IMR-90 (cell line): ENCODE measurements around the gene C11orf68. TPM values are rescaled to one million over a fixed set of nuclear protein-coding genes. Genes with fewer than 3 reads are reported as not detected.

Experiments used
- ATAC-seq: fragments of 200-7000 bp; cut with Tn5 transposase; 2 replicates; pipeline ENCODE4 v1.9.1; 2020; ENCODE audit warnings: low read depth, mild to moderate bottlenecking, moderate library complexity
- BruUV-seq: library from RNA; stranded (reverse); fragments of 400-500 nt; replicated peaks from 2 replicates; lab custom pipeline; 2021; lab: Mats Ljungman, UMichigan
- CTCF ChIA-PET: fragments of 300-600 bp; formaldehyde crosslinking; extraction: SDS; loops from one replicate; lab custom pipeline; 2021; ENCODE audit warnings: antibody characterized with exemption; lab: Yijun Ruan, JAX
- POLR2A ChIA-PET: fragments of 300-600 bp; sonication (Branson Sonifier 250); formaldehyde crosslinking; loops from one replicate; lab custom pipeline; 2022; ENCODE audit warnings: antibody characterized with exemption; ENCODE audit not compliant: unreplicated experiment; lab: Charles Lee
- DNase-seq: peaks from one replicate; pipeline ENCODE4 v3.0.0; 2013
- H2AFZ ChIP-seq: replicated peaks from 2 replicates; pipeline ENCODE3; 2013; ENCODE audit warnings: low read length, mild to moderate bottlenecking; ENCODE audit not compliant: poor library complexity
- H2AK5ac ChIP-seq: 2 replicates; pipeline ENCODE4 v1.6.1; 2013; ENCODE audit warnings: low read depth, low read length, inconsistent platforms
- H2AK9ac ChIP-seq: replicated peaks from 2 replicates; pipeline ENCODE3; 2013; ENCODE audit warnings: mild to moderate bottlenecking, low read depth, low read length, moderate library complexity; ENCODE audit not compliant: poor library complexity
- H2BK120ac ChIP-seq: 2 replicates; pipeline ENCODE4 v1.6.1; 2013; ENCODE audit warnings: low read depth, low read length, inconsistent platforms
- H2BK15ac ChIP-seq: 3 replicates; pipeline ENCODE4 v1.6.1; 2013; ENCODE audit warnings: low read depth, low read length, inconsistent platforms
- H2BK20ac ChIP-seq: 2 replicates; pipeline ENCODE4 v1.6.1; 2013; ENCODE audit warnings: low read depth, mild to moderate bottlenecking, inconsistent platforms, low read length, moderate library complexity
- H2BK5ac ChIP-seq: 2 replicates; pipeline ENCODE4 v1.6.1; 2013; ENCODE audit warnings: mild to moderate bottlenecking, low read depth, low read length, inconsistent platforms; ENCODE audit not compliant: poor library complexity, severe bottlenecking
- H3K14ac ChIP-seq: replicated peaks from 2 replicates; pipeline ENCODE4 v1.6.1; 2013; ENCODE audit warnings: low read depth, low read length, inconsistent platforms
- H3K18ac ChIP-seq: 2 replicates; pipeline ENCODE4 v1.6.1; 2013; ENCODE audit warnings: low read depth, low read length, control low read depth
- H3K23ac ChIP-seq: 2 replicates; pipeline ENCODE4 v1.6.1; 2013; ENCODE audit warnings: low read depth, low read length, inconsistent platforms
- H3K27ac ChIP-seq: 2 replicates; pipeline ENCODE4 v1.5.1; 2013; ENCODE audit warnings: mild to moderate bottlenecking, control low read depth, low read length; ENCODE audit not compliant: insufficient read depth
- H3K27me3 ChIP-seq: 2 replicates; pipeline ENCODE4 v1.6.1; 2013; ENCODE audit warnings: low read length; ENCODE audit not compliant: control insufficient read depth, insufficient read depth
- H3K36me3 ChIP-seq: 2 replicates; pipeline ENCODE4 v1.6.1; 2013; ENCODE audit warnings: low read length, mixed read lengths; ENCODE audit not compliant: control insufficient read depth, insufficient read depth
- H3K4ac ChIP-seq: 2 replicates; pipeline ENCODE4 v1.6.1; 2013; ENCODE audit warnings: low read depth, low read length, inconsistent platforms
- H3K4me1 ChIP-seq: 2 replicates; pipeline ENCODE4 v1.6.1; 2013; ENCODE audit warnings: low read length, mixed read lengths; ENCODE audit not compliant: control insufficient read depth, insufficient read depth
- H3K4me2 ChIP-seq: 2 replicates; pipeline ENCODE4 v1.6.1; 2013; ENCODE audit warnings: low read depth, mild to moderate bottlenecking, control low read depth, low read length, moderate library complexity
- H3K4me3 ChIP-seq: 2 replicates; pipeline ENCODE4 v1.5.1; 2013; ENCODE audit warnings: low read depth, mild to moderate bottlenecking, control low read depth, low read length, moderate library complexity; ENCODE audit not compliant: insufficient read depth
- H3K56ac ChIP-seq: 2 replicates; pipeline ENCODE4 v1.6.1; 2013; ENCODE audit warnings: low read length, inconsistent platforms; ENCODE audit not compliant: insufficient read depth; ENCODE audit errors: extremely low read depth
- H3K79me1 ChIP-seq, 2 experiments: 2 replicates each; pipeline ENCODE4 v1.6.1; 2013; ENCODE audit warnings: low read length in 2 of 2, inconsistent platforms in 1 of 2, low read depth in 1 of 2
- H3K9ac ChIP-seq: 2 replicates; pipeline ENCODE4 v1.6.1; 2013; ENCODE audit warnings: low read depth, low read length, control low read depth
- H3K9me1 ChIP-seq: 2 replicates; pipeline ENCODE4 v1.6.1; 2013; ENCODE audit warnings: low read length, inconsistent platforms; ENCODE audit not compliant: insufficient read depth
- H3K9me3 ChIP-seq: 2 replicates; pipeline ENCODE4 v1.6.1; 2013; ENCODE audit warnings: low read length; ENCODE audit not compliant: control insufficient read depth, insufficient read depth
- H4K20me1 ChIP-seq: 2 replicates; pipeline ENCODE4 v1.6.1; 2013; ENCODE audit warnings: low read length, inconsistent platforms; ENCODE audit not compliant: insufficient read depth
- H4K5ac ChIP-seq: 2 replicates; pipeline ENCODE4 v1.6.1; 2013; ENCODE audit warnings: mild to moderate bottlenecking, low read depth, low read length, control low read depth
- H4K8ac ChIP-seq, 2 experiments: 2 replicates each; pipeline ENCODE4 v1.6.1; 2013; ENCODE audit warnings: low read depth in 2 of 2, low read length in 2 of 2, control low read depth in 1 of 2, inconsistent platforms in 1 of 2
- H4K91ac ChIP-seq: 2 replicates; pipeline ENCODE4 v1.6.1; 2013; ENCODE audit warnings: low read depth, low read length, inconsistent platforms; ENCODE audit not compliant: insufficient read depth
- BHLHE40 ChIP-seq: fragments of 150-350 bp; IDR thresholded peaks from 2 replicates; pipeline ENCODE4 v1.6.1; 2016; ENCODE audit warnings: mild to moderate bottlenecking, low read depth, low read length
- CEBPB ChIP-seq: IDR thresholded peaks from 2 replicates; pipeline ENCODE4 v1.6.1; 2012; ENCODE audit warnings: low read depth, low read length, improper control_type of control experiment
- CHD1 ChIP-seq: IDR thresholded peaks from 2 replicates; pipeline ENCODE4 v1.6.1; 2012; ENCODE audit warnings: low read depth, low read length, improper control_type of control experiment
- MAFK ChIP-seq: IDR thresholded peaks from 2 replicates; pipeline ENCODE4 v1.6.1; 2012; ENCODE audit warnings: low read depth, low read length, improper control_type of control experiment
- SMC3 ChIP-seq: fragments of 150-350 bp; IDR thresholded peaks from 2 replicates; pipeline ENCODE4 v1.6.1; 2016; ENCODE audit warnings: low read depth, mild to moderate bottlenecking, antibody characterized with exemption, low read length, moderate library complexity
- WGBS, 2 experiments: methylation state at CpG; one replicate each; pipeline versions ENCODE4 v1.1.5 to v1.1.7; 2013; ENCODE audit warnings: missing lambda C conversion rate in 2 of 2; ENCODE audit not compliant: insufficient read length in 1 of 2; ENCODE audit errors: extremely low coverage in 2 of 2; 5-methylcytosine and 5-hydroxymethylcytosine counted together
- dilution Hi-C: fragments of 300-500 bp; cut with HindIII; formaldehyde crosslinking; loops from one replicate; pipeline ENCODE4 v1.14.3; 2018; ENCODE audit warnings: low sequenced_read_pairs; ENCODE audit not compliant: unreplicated experiment
- in situ Hi-C: fragments of 300-500 bp; cut with MboI; formaldehyde crosslinking; loops from 3 replicates; pipeline ENCODE4 v1.14.3; 2019; ENCODE audit warnings: low sequenced_read_pairs, inconsistent platforms, mixed read lengths
- intact Hi-C: fragments of 100-400 bp; cut with micrococcal nuclease; formaldehyde crosslinking; loops from 2 replicates; pipeline ENCODE4 v1.10.0; 2022
- polyA plus RNA-seq, 3 experiments: library from polyadenylated mRNA; depleted of rRNA; stranded (reverse); fragments of >200 nt; gene quantifications; 2 replicates each; pipeline ENCODE4 v1.2.3, GENCODE V29; 2012; ENCODE audit warnings: low replicate concordance in 1 of 3
- total RNA-seq: library from RNA; depleted of rRNA; stranded (reverse); fragments of >200 nt; gene quantifications from 2 replicates; pipeline ENCODE4 v1.2.3, GENCODE V29; 2012
- TF ChIP-seq, protein P1 (sequence below): fragments of 150-350 bp; IDR thresholded peaks from 2 replicates; pipeline ENCODE4 v1.6.1; 2016; ENCODE audit warnings: low read depth, mild to moderate bottlenecking, low read length, moderate library complexity, borderline replicate concordance
- TF ChIP-seq, protein P2 (sequence below): fragments of 150-350 bp; IDR thresholded peaks from 2 replicates; pipeline ENCODE4 v1.6.1; 2017; ENCODE audit warnings: mild to moderate bottlenecking, antibody characterized with exemption, low read length, low read depth

C11orf68 gene
- total and polyA plus RNA-seq, 2 of the 4 experiments (the other 2 are of a cell fraction) = 20.3 to 104 TPM

DNA sequence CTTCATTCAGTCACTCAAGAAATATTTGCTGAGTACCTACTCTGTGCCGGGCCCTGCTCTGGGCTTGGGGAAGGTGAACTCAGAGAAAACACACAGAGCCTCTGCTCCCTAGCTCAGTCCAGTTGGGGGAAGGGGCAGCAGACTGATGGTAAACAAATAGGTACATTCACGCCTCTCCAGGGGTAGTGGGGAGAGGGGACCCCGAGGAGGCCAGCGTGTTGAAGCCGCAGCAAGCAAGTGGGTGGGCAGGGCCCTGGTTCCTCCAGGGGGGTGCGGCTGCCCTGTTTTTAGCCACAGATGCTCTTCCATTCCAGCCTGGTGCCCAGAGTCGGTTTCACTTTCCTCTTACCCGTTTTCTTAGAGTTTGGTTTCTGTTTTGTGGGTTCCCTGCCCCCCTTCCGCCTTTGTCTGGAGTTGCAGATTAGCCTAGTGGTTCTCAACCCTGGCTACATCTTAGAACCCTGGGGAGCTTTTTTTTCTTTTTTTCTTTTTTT, 9.1 kb upstream of the C11orf68 start:
- H3K23ac ChIP-seq = peak overlapping the region; percentile 63; the same call in 1 of the 2 replicates
- peak overlapping the region; percentile 48 for H2AFZ ChIP-seq
- no peak overlapping the region for H2AK5ac ChIP-seq
- no peak overlapping the region for H3K56ac ChIP-seq
- peaks cover 11% of the 10 kb centered on the region for H3K36me3 ChIP-seq
- H4K8ac ChIP-seq = peak overlapping the region in 1 of 2 experiments; percentile 12; a peak in 2 of 4 replicates
- WGBS, 2 experiments = 63% methylated on average over 4 of the region's 9 CpGs; no CpG with 5 or more reads in 1 of the 2 experiments
- no peak overlapping the region for H2BK5ac ChIP-seq
- DNase-seq (no peak), ATAC-seq (peak; percentile 33)
- no peak overlapping the region; the same call in 2 of the 3 replicates for H2BK15ac ChIP-seq
- H3K4me2 ChIP-seq = peak overlapping the region; percentile 23; the same call in 1 of the 2 replicates
- no peak for TF ChIP-seq SMC3
- TF ChIP-seq, protein P1, sequence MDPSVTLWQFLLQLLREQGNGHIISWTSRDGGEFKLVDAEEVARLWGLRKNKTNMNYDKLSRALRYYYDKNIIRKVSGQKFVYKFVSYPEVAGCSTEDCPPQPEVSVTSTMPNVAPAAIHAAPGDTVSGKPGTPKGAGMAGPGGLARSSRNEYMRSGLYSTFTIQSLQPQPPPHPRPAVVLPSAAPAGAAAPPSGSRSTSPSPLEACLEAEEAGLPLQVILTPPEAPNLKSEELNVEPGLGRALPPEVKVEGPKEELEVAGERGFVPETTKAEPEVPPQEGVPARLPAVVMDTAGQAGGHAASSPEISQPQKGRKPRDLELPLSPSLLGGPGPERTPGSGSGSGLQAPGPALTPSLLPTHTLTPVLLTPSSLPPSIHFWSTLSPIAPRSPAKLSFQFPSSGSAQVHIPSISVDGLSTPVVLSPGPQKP = no peak
- no peak for TF ChIP-seq BHLHE40
- TF ChIP-seq, protein P2, sequence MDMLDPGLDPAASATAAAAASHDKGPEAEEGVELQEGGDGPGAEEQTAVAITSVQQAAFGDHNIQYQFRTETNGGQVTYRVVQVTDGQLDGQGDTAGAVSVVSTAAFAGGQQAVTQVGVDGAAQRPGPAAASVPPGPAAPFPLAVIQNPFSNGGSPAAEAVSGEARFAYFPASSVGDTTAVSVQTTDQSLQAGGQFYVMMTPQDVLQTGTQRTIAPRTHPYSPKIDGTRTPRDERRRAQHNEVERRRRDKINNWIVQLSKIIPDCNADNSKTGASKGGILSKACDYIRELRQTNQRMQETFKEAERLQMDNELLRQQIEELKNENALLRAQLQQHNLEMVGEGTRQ = no peak
- no peak for TF ChIP-seq MAFK
- no peak for TF ChIP-seq CEBPB
- TF ChIP-seq CHD1 = no peak
- ChIA-PET CTCF (no interaction called here), POLR2A (interaction anchor here (0.6 kb wide), 1 partner anchor 8 kb away, joined by 3 read pairs; no protein-coding TSS in a partner anchor)
- H2AK9ac ChIP-seq = peak overlapping the region; percentile 63
- H3K4ac ChIP-seq = no peak overlapping the region; the same call in 1 of the 2 replicates
- dilution Hi-C loops (no loop called here), intact Hi-C loops (no loop called here), in situ Hi-C loops (no loop called here)
- BruUV-seq = no TSS peak
- peak overlapping the region; percentile 46 for H4K5ac ChIP-seq
- no peaks in the 10 kb centered on the region; the same call in 1 of the 2 replicates for H3K9me1 ChIP-seq
- H4K20me1 ChIP-seq = no peaks in the 10 kb centered on the region
- no peak overlapping the region for H2BK20ac ChIP-seq
- H3K4me3 ChIP-seq = no peak overlapping the region
- no peaks in the 10 kb centered on the region for H3K27me3 ChIP-seq
- H3K4me1 ChIP-seq = no peaks in the 10 kb centered on the region; the same call in 1 of the 2 replicates
- H4K91ac ChIP-seq = no peak overlapping the region
- no peak overlapping the region for H3K18ac ChIP-seq
- H3K14ac ChIP-seq = no peak overlapping the region
- H2BK120ac ChIP-seq = no peak overlapping the region
- H3K79me1 ChIP-seq = peaks cover 4 to 18% of the 10 kb centered on the region in 2 experiments; a peak in 3 of 4 replicates
- H3K27ac ChIP-seq = no peak overlapping the region
- no peak overlapping the region; the same call in 1 of the 2 replicates for H3K9ac ChIP-seq
- no peaks in the 10 kb centered on the region for H3K9me3 ChIP-seq
